MCF 10A (cell line): Measurements from ENCODE around the gene PDCD1LG2. TPM values are rescaled to one million over a fixed set of nuclear protein-coding genes. Genes with fewer than 3 reads are reported as not detected.
"Not testable (repeated sequence)": the region's sequence is repeated elsewhere in the genome, so short reads cannot be mapped to it uniquely, and the experiment has no call there.

Experiments
- BruUV-seq: library from RNA; stranded (reverse); fragments of 400-500 nt; replicated peaks from 2 replicates; lab custom pipeline; 2021; lab: Mats Ljungman, UMichigan
- CTCF ChIA-PET: fragments of 300-600 bp; sonication (Branson Sonifier 250); formaldehyde crosslinking; extraction: SDS; loops from one replicate; lab custom pipeline; 2021; ENCODE audit warnings: antibody characterized with exemption, inconsistent platforms; lab: Yijun Ruan, JAX
- POLR2A ChIA-PET: fragments of 300-600, 350-650 bp; sonication (Branson Sonifier 250); formaldehyde crosslinking; extraction: SDS; loops from one replicate; lab custom pipeline; 2020; ENCODE audit warnings: antibody characterized with exemption, inconsistent platforms; lab: Yijun Ruan, JAX
- DNase-seq: peaks from one replicate; pipeline ENCODE4 v3.0.0-alpha.2; 2018; ENCODE audit not compliant: unreplicated experiment
- H3K27ac Mint-ChIP-seq: one replicate; pipeline ENCODE4 v1.8.0; 2022; ENCODE audit warnings: mild to moderate bottlenecking, low read depth, mixed read lengths; ENCODE audit not compliant: unreplicated experiment
- H3K27me3 Mint-ChIP-seq: one replicate; pipeline ENCODE4 v1.8.0; 2022; ENCODE audit warnings: mixed read lengths; ENCODE audit not compliant: insufficient read depth, unreplicated experiment
- H3K36me3 Mint-ChIP-seq: one replicate; pipeline ENCODE4 v1.8.0; 2022; ENCODE audit warnings: mild to moderate bottlenecking, moderate library complexity, mixed read lengths; ENCODE audit not compliant: insufficient read depth, unreplicated experiment
- H3K4me1 Mint-ChIP-seq: one replicate; pipeline ENCODE4 v1.8.0; 2022; ENCODE audit warnings: mixed read lengths; ENCODE audit not compliant: insufficient read depth, unreplicated experiment
- H3K4me3 Mint-ChIP-seq: one replicate; pipeline ENCODE4 v1.8.0; 2022; ENCODE audit warnings: mild to moderate bottlenecking, moderate library complexity, mixed read lengths; ENCODE audit not compliant: unreplicated experiment
- H3K9me3 Mint-ChIP-seq: one replicate; pipeline ENCODE4 v1.8.0; 2022; ENCODE audit warnings: mixed read lengths; ENCODE audit not compliant: unreplicated experiment
- CTCF ChIP-seq: fragments of 200-600 bp; IDR thresholded peaks from one replicate; pipeline ENCODE4 v1.8.0; 2022; ENCODE audit warnings: antibody characterized with exemption, mild to moderate bottlenecking; ENCODE audit not compliant: unreplicated experiment
- intact Hi-C: fragments of 100-400 bp; cut with micrococcal nuclease; formaldehyde crosslinking; loops from 2 replicates; pipeline ENCODE4 v1.14.1; 2022
- total RNA-seq: library from RNA; stranded (reverse); gene quantifications from 2 replicates; pipeline ENCODE4 v1.2.3, GENCODE V29; 2022

Gene PDCD1LG2
- total RNA-seq, 1 experiment from 2014 or later, result 1.8 TPM

GRCh38 chr9:5578018-5578697, 67.8 kb downstream of the PDCD1LG2 start:
- DNase-seq, result no peak
- intact Hi-C loops, result no loop called here
- BruUV-seq, result no TSS peak
- TF ChIP-seq CTCF, result no peak
- H3K27ac Mint-ChIP-seq, result no peak overlapping the region
- ChIA-PET CTCF (interaction anchor here (1.6 kb wide), 1 partner anchor 12 kb away, joined by 3 read pairs; no protein-coding TSS in a partner anchor), POLR2A (interaction anchor here (1.6 kb wide), 1 partner anchor 28 kb away, joined by 4 read pairs; no protein-coding TSS in a partner anchor)
- H3K27me3 Mint-ChIP-seq, result no peaks in the 10 kb centered on the region
- no peaks in the 10 kb centered on the region for H3K36me3 Mint-ChIP-seq
- H3K9me3 Mint-ChIP-seq, result no peaks in the 10 kb centered on the region
- H3K4me3 Mint-ChIP-seq, result no peak overlapping the region
- no peaks in the 10 kb centered on the region for H3K4me1 Mint-ChIP-seq

- intact Hi-C loops, result no loop called here
- ChIA-PET CTCF (interaction anchor here (1.6 kb wide), 1 partner anchor 12 kb away, joined by 3 read pairs; no protein-coding TSS in a partner anchor), POLR2A (interaction anchor here (1.6 kb wide), 1 partner anchor 28 kb away, joined by 4 read pairs; no protein-coding TSS in a partner anchor)
- H3K9me3 Mint-ChIP-seq, result no peaks in the 10 kb centered on the region
- peak; percentile 23 for DNase-seq
- no peak overlapping the region for H3K4me3 Mint-ChIP-seq
- H3K4me1 Mint-ChIP-seq, result no peaks in the 10 kb centered on the region
- no peaks in the 10 kb centered on the region for H3K27me3 Mint-ChIP-seq
- H3K27ac Mint-ChIP-seq, result no peak overlapping the region
- no TSS peak for BruUV-seq
- no peak for TF ChIP-seq CTCF
- H3K36me3 Mint-ChIP-seq, result no peaks in the 10 kb centered on the region
These were observed 68.4 kb downstream of the PDCD1LG2 start for GRCh38 chr9:5578698-5579085.

GRCh38 chr9:5579881-5580280, 69.5 kb downstream of the PDCD1LG2 start:
- no TSS peak for BruUV-seq
- TF ChIP-seq CTCF, result no peak
- no peaks in the 10 kb centered on the region for H3K4me1 Mint-ChIP-seq
- no peak for DNase-seq
- H3K36me3 Mint-ChIP-seq, result no peaks in the 10 kb centered on the region
- intact Hi-C loops, result no loop called here
- no peaks in the 10 kb centered on the region for H3K27me3 Mint-ChIP-seq
- no peaks in the 10 kb centered on the region for H3K9me3 Mint-ChIP-seq
- ChIA-PET CTCF (interaction anchor here (1.9 kb wide), 1 partner anchor 10 kb away, joined by 7 read pairs; no protein-coding TSS in a partner anchor), POLR2A (no interaction called here)
- no peak overlapping the region for H3K27ac Mint-ChIP-seq
- no peak overlapping the region for H3K4me3 Mint-ChIP-seq

DNA sequence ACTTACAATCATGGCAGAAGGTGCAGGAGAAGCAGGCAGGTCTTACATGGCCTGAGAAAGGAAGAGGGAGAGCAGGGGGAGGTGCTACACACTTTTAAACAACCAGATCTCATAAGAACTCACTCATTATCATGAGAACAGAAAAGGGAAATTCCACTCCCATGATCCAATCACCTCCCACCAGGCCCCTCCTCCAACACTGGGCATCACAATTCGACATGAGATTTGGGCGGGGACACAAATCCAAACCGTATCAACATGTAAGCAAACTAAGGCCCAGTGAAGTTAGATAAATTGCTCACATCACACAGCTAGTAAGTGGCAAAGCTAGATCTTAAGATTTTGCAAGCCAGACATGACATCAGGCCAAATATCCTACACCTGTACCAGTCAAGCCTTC, 70.3 kb downstream of the PDCD1LG2 start:
- TF ChIP-seq CTCF, result no peak
- no peak overlapping the region for H3K27ac Mint-ChIP-seq
- no peaks in the 10 kb centered on the region for H3K36me3 Mint-ChIP-seq
- no peak for DNase-seq
- CTCF ChIA-PET, result interaction anchor here (1.9 kb wide), 1 partner anchor 9 kb away, joined by 7 read pairs; no protein-coding TSS in a partner anchor
- BruUV-seq, result no TSS peak
- no peaks in the 10 kb centered on the region for H3K9me3 Mint-ChIP-seq
- intact Hi-C loops, result no loop called here
- POLR2A ChIA-PET, result interaction anchor here (0.9 kb wide), 1 partner anchor 8 kb away, joined by 5 read pairs; no protein-coding TSS in a partner anchor
- H3K4me1 Mint-ChIP-seq, result no peaks in the 10 kb centered on the region
- H3K27me3 Mint-ChIP-seq, result no peaks in the 10 kb centered on the region
- H3K4me3 Mint-ChIP-seq, result no peak overlapping the region

DNA sequence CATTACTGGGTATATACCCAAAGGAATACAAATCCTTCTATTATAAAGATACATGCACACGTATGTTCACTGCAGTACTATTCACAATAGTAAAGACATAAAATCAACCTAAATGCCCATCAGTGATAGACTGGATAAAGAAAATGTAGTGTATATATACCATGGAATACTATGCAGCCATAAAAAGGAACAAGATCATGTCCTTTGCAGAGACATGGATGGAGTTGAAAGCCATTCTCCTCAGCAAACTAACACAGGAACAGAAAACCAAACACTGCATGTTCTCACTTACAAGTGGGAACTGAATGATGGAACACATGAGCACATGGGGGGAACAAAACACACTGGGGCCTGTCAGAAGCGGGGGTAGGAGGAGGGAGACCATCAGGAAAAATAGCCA, 71.4 kb downstream of the PDCD1LG2 start:
- intact Hi-C loops, DNase-seq, H3K36me3 Mint-ChIP-seq, BruUV-seq, H3K9me3 Mint-ChIP-seq, H3K4me3 Mint-ChIP-seq, H3K27me3 Mint-ChIP-seq, H3K27ac Mint-ChIP-seq, H3K4me1 Mint-ChIP-seq: not testable (repeated sequence)
- CTCF ChIA-PET, result interaction anchor here (1.9 kb wide), 1 partner anchor 8 kb away, joined by 7 read pairs; no protein-coding TSS in a partner anchor
- POLR2A ChIA-PET, result interaction anchor here (0.9 to 1.0 kb wide), 2 partner anchors 9 to 144 kb away, joined by 4 to 5 read pairs; partner anchors contain the start of gene PLGRKT
